ENCODE data around the gene CKB.

- TF ChIP-seq CTCF (IDR thresholded peaks at IDR 0.05; ENCODE audit: insufficient read depth, low read length) (no peak), POLR2AphosphoS5 (IDR thresholded peaks at IDR 0.05; ENCODE audit: low read depth) (no peak), REST (IDR thresholded peaks at IDR 0.05; ENCODE audit: insufficient replicate concordance, low read depth) (no peak), GABPA (IDR thresholded peaks at IDR 0.05; ENCODE audit: low read depth) (no peak)
These were observed 46.3 kb upstream of the CKB start for GRCh38 chr14:103568952-103569351.
